HEK293 (cell line): ENCODE measurements around the gene THG1L.
"Not testable (repeated sequence)": the region's sequence is repeated elsewhere in the genome, so short reads cannot be mapped to it uniquely, and the experiment has no call there.

ENCODE experiments used
- CTCF ChIA-PET: fragments of 350-600 bp; formaldehyde crosslinking; extraction: SDS; loops from one replicate; lab custom pipeline; 2021; ENCODE audit warnings: antibody characterized with exemption; lab: Yijun Ruan, JAX
- POLR2A ChIA-PET: fragments of 300-600 bp; formaldehyde crosslinking; extraction: SDS; loops from one replicate; lab custom pipeline; 2020; ENCODE audit warnings: antibody characterized with exemption, inconsistent platforms; lab: Yijun Ruan, JAX
- H3K27ac ChIP-seq: fragments of 200-500 bp; sonication (Bioruptor generic); 2 replicates; pipeline ENCODE4 v1.5.1; 2014; ENCODE audit warnings: low read depth, low read length, control low read depth, inconsistent platforms; ENCODE audit errors: extremely low read depth
- H3K36me3 ChIP-seq, 2 experiments: fragments of 200-500 bp in 1 of 2; sonication (Bioruptor generic) in 1 of 2; 1 replicate in 1 of 2; 2 replicates in 1 of 2; pipeline ENCODE4 v1.5.1; 2014 to 2017; ENCODE audit warnings: inconsistent platforms in 2 of 2, low read length in 2 of 2; ENCODE audit not compliant: control insufficient read depth in 2 of 2, insufficient read depth in 1 of 2
- H3K4me1 ChIP-seq: fragments of 200-500 bp; sonication (Bioruptor generic); 2 replicates; pipeline ENCODE4 v1.5.1; 2014; ENCODE audit warnings: mild to moderate bottlenecking, low read length, inconsistent platforms; ENCODE audit not compliant: control insufficient read depth, insufficient read depth
- H3K4me3 ChIP-seq: 2 replicates; pipeline ENCODE4 v1.5.1; 2011; ENCODE audit warnings: low read depth, mild to moderate bottlenecking, control low read depth, low read length, moderate library complexity
- H3K9me3 ChIP-seq: fragments of 200-500 bp; sonication (Bioruptor generic); 2 replicates; pipeline ENCODE4 v1.5.1; 2014; ENCODE audit warnings: low read depth, low read length, inconsistent platforms; ENCODE audit not compliant: control insufficient read depth, insufficient read depth
- KLF8 ChIP-seq: fragments of 450-650 bp; formaldehyde crosslinking; IDR thresholded peaks from 2 replicates; pipeline ENCODE4 v1.5.1; 2016; ENCODE audit warnings: missing biosample characterization, missing genetic modification characterization
- MZF1 ChIP-seq: fragments of 450-650 bp; formaldehyde crosslinking; IDR thresholded peaks from 2 replicates; pipeline ENCODE4 v1.5.1; 2017; ENCODE audit warnings: missing biosample characterization, missing genetic modification characterization, borderline replicate concordance
- RBAK ChIP-seq: fragments of 450-650 bp; formaldehyde crosslinking; IDR thresholded peaks from 2 replicates; pipeline ENCODE4 v1.5.1; 2016; ENCODE audit warnings: missing biosample characterization, missing genetic modification characterization
- WT1 ChIP-seq: fragments of 450-650 bp; formaldehyde crosslinking; IDR thresholded peaks from 2 replicates; pipeline ENCODE4 v1.5.1; 2016; ENCODE audit warnings: missing biosample characterization, missing genetic modification characterization
- ZNF146 ChIP-seq: fragments of 450-650 bp; formaldehyde crosslinking; IDR thresholded peaks from 2 replicates; pipeline ENCODE4 v1.5.1; 2016; ENCODE audit warnings: missing biosample characterization, missing genetic modification characterization
- ZNF184 ChIP-seq: fragments of 450-650 bp; IDR thresholded peaks from 2 replicates; pipeline ENCODE4 v1.5.1; 2018; ENCODE audit warnings: missing biosample characterization, mild to moderate bottlenecking, missing genetic modification characterization
- ZNF19 ChIP-seq: fragments of 450-650 bp; formaldehyde crosslinking; IDR thresholded peaks from 2 replicates; pipeline ENCODE4; 2016; ENCODE audit warnings: missing biosample characterization, missing genetic modification characterization, low read depth
- ZNF521 ChIP-seq: fragments of 450-650 bp; formaldehyde crosslinking; IDR thresholded peaks from 2 replicates; pipeline ENCODE4 v1.5.1; 2017; ENCODE audit warnings: missing biosample characterization, mild to moderate bottlenecking, missing genetic modification characterization
- ZNF561 ChIP-seq: fragments of 450-650 bp; IDR thresholded peaks from 2 replicates; pipeline ENCODE4 v1.5.1; 2018; ENCODE audit warnings: missing biosample characterization, missing genetic modification characterization, borderline replicate concordance
- ZNF585B ChIP-seq: fragments of 450-650 bp; formaldehyde crosslinking; IDR thresholded peaks from 2 replicates; pipeline ENCODE4 v1.5.1; 2016; ENCODE audit warnings: missing biosample characterization, missing genetic modification characterization
- ZNF658 ChIP-seq: fragments of 450-650 bp; formaldehyde crosslinking; IDR thresholded peaks from 2 replicates; pipeline ENCODE4; 2016; ENCODE audit warnings: missing biosample characterization, missing genetic modification characterization
- ZNF701 ChIP-seq: fragments of 450-650 bp; formaldehyde crosslinking; IDR thresholded peaks from 2 replicates; pipeline ENCODE4 v1.5.1; 2016; ENCODE audit warnings: missing biosample characterization, missing genetic modification characterization
- ZNF777 ChIP-seq: fragments of 450-650 bp; formaldehyde crosslinking; IDR thresholded peaks from 2 replicates; pipeline ENCODE4 v1.5.1; 2017; ENCODE audit warnings: missing biosample characterization, missing genetic modification characterization, borderline replicate concordance
- ZNF785 ChIP-seq: fragments of 450-650 bp; formaldehyde crosslinking; IDR thresholded peaks from 2 replicates; pipeline ENCODE4 v1.5.1; 2016; ENCODE audit warnings: missing biosample characterization, missing genetic modification characterization
- ZNF791 ChIP-seq: fragments of 450-650 bp; formaldehyde crosslinking; IDR thresholded peaks from 2 replicates; pipeline ENCODE4 v1.5.1; 2016; ENCODE audit warnings: missing biosample characterization, missing genetic modification characterization
- ZNF843 ChIP-seq: fragments of 450-650 bp; formaldehyde crosslinking; IDR thresholded peaks from 2 replicates; pipeline ENCODE4 v1.5.1; 2016; ENCODE audit warnings: missing biosample characterization, missing genetic modification characterization
- TF ChIP-seq, protein P1 (sequence below): fragments of 450-650 bp; formaldehyde crosslinking; IDR thresholded peaks from 2 replicates; pipeline ENCODE4 v1.5.1; 2016; ENCODE audit warnings: missing biosample characterization, missing genetic modification characterization
- TF ChIP-seq, protein P2 (sequence below): fragments of 450-650 bp; formaldehyde crosslinking; IDR thresholded peaks from 2 replicates; pipeline ENCODE4 v1.5.1; 2016; ENCODE audit warnings: missing biosample characterization, missing genetic modification characterization
- TF ChIP-seq, protein P3 (sequence below): fragments of 450-650 bp; formaldehyde crosslinking; IDR thresholded peaks from 2 replicates; pipeline ENCODE4 v1.5.1; 2017; ENCODE audit warnings: missing biosample characterization, missing genetic modification characterization

Gene THG1L

DNA sequence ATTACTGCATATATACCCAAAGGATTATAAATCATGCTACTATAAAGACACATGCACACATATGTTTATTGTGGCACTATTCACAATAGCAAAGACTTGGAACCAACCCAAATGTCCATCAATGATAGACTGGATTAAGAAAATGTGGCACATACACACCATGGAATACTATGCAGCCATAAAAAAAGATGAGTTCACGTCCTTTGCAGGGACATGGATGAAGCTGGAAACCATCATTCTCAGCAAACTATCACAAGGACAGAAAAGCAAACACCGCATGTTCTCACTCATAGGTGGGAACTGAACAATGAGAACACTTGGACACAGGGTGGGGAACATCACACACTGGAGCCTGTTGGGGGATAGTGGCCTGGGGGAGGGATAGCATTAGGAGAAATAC is 4.6 kb upstream of the THG1L start:
- peak; percentile 93 for TF ChIP-seq ZNF146 (tag by site-specific recombination)
- TF ChIP-seq, all 188 proteins: peak for 1; not testable (repeated sequence) for 187
- H3K27ac ChIP-seq, H3K36me3 ChIP-seq, POLR2A ChIA-PET, H3K4me3 ChIP-seq, H3K4me1 ChIP-seq, H3K9me3 ChIP-seq: not testable (repeated sequence)
- CTCF ChIA-PET = interaction anchor here (0.9 kb wide), 1 partner anchor 250 kb away, joined by 4 read pairs; no protein-coding TSS in a partner anchor

DNA sequence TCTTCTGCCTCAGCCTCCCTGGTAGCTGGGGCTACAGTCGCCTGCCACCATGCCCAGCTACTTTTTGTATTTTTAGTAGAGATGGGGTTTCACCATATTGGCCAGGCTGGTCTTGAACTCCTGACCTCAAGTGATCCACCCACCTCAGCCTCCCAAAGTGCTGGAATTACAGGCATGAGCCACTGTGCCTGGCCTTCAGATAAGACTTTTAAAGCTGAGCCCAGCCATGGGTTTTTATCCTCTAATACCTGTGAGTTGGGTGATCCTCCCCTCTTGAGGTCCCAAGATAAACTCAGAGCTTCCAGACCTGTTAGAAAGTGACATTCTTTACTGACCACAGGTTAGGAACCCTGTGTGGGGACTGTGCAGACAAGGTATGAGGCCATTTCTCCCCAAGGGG is 3.4 kb upstream of the THG1L start:
- POLR2A ChIA-PET, H3K27ac ChIP-seq, H3K4me3 ChIP-seq, H3K4me1 ChIP-seq, H3K36me3 ChIP-seq, H3K9me3 ChIP-seq: not testable (repeated sequence)
- CTCF ChIA-PET = interaction anchor here (0.8 to 0.9 kb wide), 2 partner anchors 9 to 404 kb away, joined by 3 read pairs; no protein-coding TSS in a partner anchor

DNA sequence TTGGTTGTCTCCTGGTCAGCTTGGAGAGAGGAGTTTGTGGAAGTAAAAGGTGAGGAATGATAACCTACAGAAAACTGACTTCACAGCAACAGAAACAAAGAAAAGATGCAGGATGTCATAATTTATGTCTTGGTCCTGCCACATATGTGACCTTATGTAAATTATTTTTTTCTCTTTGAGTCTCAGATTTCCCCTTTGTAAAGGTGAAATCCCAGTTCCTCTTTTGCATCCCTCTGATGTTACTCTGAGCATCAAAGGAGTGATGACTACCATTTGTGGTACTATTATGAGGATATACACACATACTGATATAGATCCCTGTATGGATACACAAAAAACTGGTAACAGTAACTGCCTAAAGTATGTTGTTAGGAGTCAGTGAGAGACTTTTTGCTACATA is 1.4 kb upstream of the THG1L start:
- POLR2A ChIA-PET = no interaction called here
- no peak overlapping the region for H3K27ac ChIP-seq
- CTCF ChIA-PET = interaction anchor here (0.5 kb wide), 1 partner anchor 34 kb away, joined by 4 read pairs; no protein-coding TSS in a partner anchor

More for the DNA sequence above, 1.4 kb upstream of the THG1L start:
- Histone ChIP-seq H3K4me3 (no peak overlapping the region), H3K9me3 (no peaks in the 10 kb centered on the region), H3K36me3 (peaks cover 13 to 14% of the 10 kb centered on the region in 2 experiments; a peak in 2 of 3 replicates), H3K4me1 (no peaks in the 10 kb centered on the region)
- TF ChIP-seq ZNF585B (tag by site-specific recombination) (no peak), RBAK (tag by site-specific recombination) (no peak), KLF8 (no peak), ZNF777 (tag by site-specific recombination) (no peak), ZNF785 (tag by site-specific recombination) (no peak), ZNF521 (tag by site-specific recombination) (no peak), MZF1 (tag by site-specific recombination) (no peak), ZNF791 (tag by site-specific recombination) (no peak), ZNF658 (tag by site-specific recombination) (no peak), ZNF561 (tag by site-specific recombination) (no peak), ZNF184 (no peak), WT1 (tag by site-specific recombination) (no peak), ZNF701 (tag by site-specific recombination) (no peak), ZNF843 (tag by site-specific recombination) (no peak), ZNF19 (tag by site-specific recombination) (no peak)
- TF ChIP-seq, protein P1, sequence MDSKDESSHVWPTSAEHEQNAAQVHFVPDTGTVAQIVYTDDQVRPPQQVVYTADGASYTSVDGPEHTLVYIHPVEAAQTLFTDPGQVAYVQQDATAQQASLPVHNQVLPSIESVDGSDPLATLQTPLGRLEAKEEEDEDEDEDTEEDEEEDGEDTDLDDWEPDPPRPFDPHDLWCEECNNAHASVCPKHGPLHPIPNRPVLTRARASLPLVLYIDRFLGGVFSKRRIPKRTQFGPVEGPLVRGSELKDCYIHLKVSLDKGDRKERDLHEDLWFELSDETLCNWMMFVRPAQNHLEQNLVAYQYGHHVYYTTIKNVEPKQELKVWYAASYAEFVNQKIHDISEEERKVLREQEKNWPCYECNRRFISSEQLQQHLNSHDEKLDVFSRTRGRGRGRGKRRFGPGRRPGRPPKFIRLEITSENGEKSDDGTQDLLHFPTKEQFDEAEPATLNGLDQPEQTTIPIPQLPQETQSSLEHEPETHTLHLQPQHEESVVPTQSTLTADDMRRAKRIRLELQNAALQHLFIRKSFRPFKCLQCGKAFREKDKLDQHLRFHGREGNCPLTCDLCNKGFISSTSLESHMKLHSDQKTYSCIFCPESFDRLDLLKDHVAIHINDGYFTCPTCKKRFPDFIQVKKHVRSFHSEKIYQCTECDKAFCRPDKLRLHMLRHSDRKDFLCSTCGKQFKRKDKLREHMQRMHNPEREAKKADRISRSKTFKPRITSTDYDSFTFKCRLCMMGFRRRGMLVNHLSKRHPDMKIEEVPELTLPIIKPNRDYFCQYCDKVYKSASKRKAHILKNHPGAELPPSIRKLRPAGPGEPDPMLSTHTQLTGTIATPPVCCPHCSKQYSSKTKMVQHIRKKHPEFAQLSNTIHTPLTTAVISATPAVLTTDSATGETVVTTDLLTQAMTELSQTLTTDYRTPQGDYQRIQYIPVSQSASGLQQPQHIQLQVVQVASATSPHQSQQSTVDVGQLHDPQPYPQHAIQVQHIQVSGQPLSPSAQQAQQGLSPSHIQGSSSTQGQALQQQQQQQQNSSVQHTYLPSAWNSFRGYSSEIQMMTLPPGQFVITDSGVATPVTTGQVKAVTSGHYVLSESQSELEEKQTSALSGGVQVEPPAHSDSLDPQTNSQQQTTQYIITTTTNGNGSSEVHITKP (tag by site-specific recombination) = no peak
- TF ChIP-seq, protein P2, sequence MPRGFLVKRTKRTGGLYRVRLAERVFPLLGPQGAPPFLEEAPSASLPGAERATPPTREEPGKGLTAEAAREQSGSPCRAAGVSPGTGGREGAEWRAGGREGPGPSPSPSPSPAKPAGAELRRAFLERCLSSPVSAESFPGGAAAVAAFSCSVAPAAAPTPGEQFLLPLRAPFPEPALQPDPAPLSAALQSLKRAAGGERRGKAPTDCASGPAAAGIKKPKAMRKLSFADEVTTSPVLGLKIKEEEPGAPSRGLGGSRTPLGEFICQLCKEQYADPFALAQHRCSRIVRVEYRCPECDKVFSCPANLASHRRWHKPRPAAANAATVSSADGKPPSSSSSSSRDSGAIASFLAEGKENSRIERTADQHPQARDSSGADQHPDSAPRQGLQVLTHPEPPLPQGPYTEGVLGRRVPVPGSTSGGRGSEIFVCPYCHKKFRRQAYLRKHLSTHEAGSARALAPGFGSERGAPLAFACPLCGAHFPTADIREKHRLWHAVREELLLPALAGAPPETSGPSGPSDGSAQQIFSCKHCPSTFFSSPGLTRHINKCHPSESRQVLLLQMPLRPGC = no peak
- TF ChIP-seq, protein P3, sequence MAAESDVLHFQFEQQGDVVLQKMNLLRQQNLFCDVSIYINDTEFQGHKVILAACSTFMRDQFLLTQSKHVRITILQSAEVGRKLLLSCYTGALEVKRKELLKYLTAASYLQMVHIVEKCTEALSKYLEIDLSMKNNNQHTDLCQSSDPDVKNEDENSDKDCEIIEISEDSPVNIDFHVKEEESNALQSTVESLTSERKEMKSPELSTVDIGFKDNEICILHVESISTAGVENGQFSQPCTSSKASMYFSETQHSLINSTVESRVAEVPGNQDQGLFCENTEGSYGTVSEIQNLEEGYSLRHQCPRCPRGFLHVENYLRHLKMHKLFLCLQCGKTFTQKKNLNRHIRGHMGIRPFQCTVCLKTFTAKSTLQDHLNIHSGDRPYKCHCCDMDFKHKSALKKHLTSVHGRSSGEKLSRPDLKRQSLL (tag by site-specific recombination) = no peak
